Measurements from ENCODE around the gene NELFA.

DNA sequence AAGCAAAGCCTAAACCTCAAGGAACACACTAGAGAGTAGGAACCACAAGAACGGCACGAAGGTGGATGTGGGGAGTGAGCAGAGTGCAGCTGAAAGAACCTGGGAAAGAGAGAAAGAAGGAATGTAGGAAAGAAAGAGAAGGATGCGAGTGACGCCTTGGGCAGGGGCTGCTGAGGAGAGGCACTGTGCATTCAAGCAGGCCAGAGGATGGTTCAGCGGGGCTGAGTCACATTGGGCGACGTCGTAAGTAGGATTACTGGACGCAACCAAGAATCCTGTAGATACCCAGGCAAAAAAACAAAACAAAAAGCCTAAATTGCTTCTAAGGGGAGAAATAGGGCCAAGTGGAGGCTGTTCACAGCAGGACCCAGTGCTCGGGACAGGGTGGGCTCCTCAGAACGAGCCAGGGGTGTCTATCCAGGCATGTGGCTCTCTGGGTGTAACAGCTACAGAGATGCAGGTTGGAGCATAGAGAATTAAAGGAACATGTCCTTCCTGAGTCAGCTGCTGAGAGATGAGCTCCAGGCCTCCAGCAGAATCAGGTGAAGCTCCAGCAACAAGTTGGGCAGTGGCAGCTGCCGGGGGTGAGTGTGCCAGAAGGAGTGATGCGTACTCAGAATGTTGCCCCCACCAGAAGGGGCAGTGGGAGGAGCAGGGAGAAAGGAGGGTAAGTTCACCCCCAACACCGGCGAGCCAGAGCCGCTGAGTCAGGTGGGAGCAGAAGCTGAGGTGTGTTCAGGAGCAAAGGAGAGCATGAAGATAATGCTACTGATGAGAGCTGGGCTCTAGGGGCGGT lies 38.6 kb downstream of the NELFA start:
- TF ChIP-seq POLR2A (IDR thresholded peaks at IDR 0.05) (no peak), CTCF (IDR thresholded peaks at IDR 0.05) (no peak), POLR2AphosphoS5 (IDR thresholded peaks at IDR 0.05) (no peak), EP300 (IDR thresholded peaks at IDR 0.05; ENCODE audit: low read depth) (no peak)

All from transverse colon (tissue), 4 donors.